ENCODE results near the gene MMP23B.
"Not testable (repeated sequence)": the region's sequence is repeated elsewhere in the genome, so short reads cannot be mapped to it uniquely, and the experiment has no call there.

MMP23B gene

GRCh38 chr1:1664318-1664717 lies 32.3 kb downstream of the MMP23B start:
- not testable (repeated sequence) for H3K4me3 ChIP-seq (ENCODE audit: low read depth, low read length)

DNA sequence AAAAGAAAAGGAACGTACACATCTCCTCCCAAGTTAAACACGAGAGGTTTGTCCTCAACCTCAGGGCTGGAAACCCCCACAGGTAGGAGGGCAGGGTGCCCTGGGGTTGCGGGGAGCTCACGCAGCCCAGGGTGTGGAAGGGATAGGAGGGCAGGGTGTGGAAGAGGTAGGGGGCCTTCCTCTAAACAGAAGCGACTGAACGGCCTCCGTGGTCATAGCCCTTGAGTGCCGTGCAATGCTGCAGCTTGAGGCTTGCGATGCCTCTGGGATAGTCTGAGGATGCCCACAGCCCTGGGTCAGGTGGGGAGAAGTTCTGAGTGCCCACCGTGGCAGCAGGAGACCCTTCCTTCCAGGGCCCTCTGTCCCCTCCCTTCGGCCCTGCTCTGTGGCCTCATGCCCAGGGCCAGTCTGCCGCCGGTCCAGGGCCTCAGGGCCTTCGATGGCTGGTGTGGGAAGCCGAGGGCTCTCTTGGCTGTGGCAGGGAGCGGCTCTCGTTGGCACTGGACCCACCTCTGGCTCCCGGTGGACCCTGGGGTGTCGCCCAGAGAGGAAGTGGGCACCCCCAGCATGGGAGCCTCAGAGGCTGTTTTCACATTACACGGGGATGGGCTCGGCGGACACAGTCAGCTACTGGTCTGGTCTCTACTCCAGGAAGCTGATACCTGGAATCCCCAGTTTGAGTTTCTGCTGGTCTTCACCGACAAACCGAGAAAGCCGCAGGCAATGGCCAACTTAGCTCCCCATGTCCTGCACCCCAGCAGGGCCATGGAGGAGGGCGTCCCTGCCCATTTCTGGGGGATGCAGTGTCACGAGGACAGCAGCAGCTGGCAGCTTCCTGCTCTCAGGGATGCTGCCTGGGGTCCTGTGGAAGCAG lies 33.2 kb downstream of the MMP23B start:
- H3K4me3 ChIP-seq (ENCODE audit: low read depth, low read length): no peak overlapping the region

GRCh38 chr1:1665815-1666251 lies 33.9 kb downstream of the MMP23B start:
- no peak overlapping the region for H3K4me3 ChIP-seq (ENCODE audit: low read depth, low read length)

GRCh38 chr1:1666526-1666925 lies 34.6 kb downstream of the MMP23B start:
- no peak overlapping the region for H3K4me3 ChIP-seq (ENCODE audit: low read depth, low read length)

- H3K4me3 ChIP-seq (ENCODE audit: low read depth, low read length): no peak overlapping the region
Observed at GRCh38 chr1:1669468-1670440, 37.8 kb downstream of the MMP23B start.

DNA sequence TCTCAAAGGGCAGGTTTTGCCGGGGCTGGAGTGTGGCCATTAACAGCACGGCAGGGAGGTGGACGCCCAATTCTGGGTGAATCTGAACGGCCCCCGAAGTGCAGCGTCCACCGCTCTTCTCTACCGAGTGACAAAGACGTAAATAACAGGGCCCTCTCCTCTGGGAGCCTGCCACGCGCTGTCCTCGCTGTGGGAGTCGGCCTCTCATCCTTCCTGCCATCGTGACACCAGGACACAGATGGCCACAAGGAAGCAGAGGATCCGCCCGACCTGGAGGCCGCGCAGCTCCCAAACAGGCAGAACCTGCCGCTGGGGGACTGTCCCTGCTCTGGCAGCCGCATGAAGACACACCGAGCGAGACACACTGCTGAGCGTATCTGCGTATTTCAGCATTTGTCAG lies 38.9 kb downstream of the MMP23B start:
- H3K4me3 ChIP-seq (ENCODE audit: low read depth, low read length): no peak overlapping the region

- no peak overlapping the region for H3K4me3 ChIP-seq (ENCODE audit: low read depth, low read length)
Observed at GRCh38 chr1:1671365-1672119, 39.6 kb downstream of the MMP23B start.

DNA sequence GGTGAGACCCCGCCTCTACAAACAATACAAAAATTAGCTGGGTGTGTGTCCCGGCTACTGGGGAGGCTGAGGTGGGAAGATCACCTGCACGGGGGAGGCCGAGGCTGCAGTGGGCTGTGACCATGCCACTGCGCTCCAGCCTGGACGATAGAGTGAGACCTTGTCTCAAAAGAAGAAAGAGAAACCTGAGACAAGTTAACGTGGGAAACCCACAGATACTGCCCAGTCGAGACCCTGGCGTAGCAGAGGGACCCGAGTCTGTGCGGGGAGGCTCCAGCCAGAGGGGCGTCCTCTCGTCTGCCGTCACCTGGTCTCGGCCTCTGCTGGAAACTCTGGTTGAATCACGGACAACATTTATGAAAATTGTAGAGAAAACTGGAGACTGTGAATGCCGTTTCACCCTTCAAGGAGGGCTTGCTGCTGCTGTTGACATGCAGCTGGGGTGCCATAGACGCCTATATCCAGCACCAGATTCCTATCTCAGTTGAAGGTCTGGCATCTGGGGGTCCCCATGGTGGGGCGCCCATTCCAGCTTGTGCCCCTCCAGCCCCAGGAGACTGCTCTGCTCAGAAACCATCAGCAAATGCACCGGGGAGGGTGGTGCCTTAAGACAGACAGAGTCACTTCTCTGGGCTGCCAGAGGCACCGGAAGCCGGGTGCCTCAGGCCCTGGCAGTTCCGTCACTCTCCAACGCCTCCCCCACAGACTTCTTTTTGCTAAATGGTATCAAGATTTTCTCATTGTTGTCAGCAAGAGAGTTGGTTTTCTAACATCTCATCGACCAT lies 40.4 kb downstream of the MMP23B start:
- no peak overlapping the region for H3K4me3 ChIP-seq (ENCODE audit: low read depth, low read length)

DNA sequence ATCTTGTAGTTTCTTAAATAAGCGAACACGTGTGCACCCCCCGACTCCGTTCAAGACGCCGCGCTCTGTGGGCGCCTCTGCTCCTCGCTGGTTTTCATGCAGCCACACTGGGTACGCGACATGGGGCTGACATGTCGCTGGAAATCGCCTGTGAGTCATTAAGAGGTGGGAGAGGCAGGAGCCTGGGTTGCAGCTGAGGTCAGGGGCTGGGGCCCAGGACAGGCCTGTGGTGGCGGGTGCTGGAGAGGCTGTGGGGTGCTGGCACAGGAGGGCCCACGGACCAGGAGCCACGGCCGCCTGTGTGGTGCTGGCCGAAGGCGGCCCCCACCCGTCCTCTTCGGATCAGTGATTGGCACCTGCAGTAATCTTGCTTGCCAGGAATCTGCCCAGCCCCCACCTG lies 42.8 kb downstream of the MMP23B start:
- not testable (repeated sequence) for H3K4me3 ChIP-seq (ENCODE audit: low read depth, low read length)

DNA sequence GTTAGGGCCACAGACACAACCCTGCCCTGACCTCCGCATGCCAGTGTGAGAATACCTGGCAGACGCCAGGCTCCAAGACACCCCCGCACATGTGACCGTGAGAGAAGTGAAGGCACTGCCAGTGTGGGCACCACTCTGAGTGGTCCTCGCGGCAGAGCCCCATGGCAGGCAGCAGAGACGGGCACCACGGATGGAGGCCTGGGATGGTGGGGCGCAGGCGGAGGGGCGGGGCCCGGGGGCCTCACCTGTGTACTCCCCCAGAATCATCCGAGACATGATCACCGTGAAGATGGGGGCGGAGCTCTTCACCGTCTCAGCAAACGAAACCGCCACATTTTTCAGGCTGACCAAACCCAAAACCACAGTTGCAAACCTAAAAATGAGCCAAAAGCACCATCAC lies 43.2 kb downstream of the MMP23B start:
- H3K4me3 ChIP-seq (ENCODE audit: low read depth, low read length): not testable (repeated sequence)

DNA sequence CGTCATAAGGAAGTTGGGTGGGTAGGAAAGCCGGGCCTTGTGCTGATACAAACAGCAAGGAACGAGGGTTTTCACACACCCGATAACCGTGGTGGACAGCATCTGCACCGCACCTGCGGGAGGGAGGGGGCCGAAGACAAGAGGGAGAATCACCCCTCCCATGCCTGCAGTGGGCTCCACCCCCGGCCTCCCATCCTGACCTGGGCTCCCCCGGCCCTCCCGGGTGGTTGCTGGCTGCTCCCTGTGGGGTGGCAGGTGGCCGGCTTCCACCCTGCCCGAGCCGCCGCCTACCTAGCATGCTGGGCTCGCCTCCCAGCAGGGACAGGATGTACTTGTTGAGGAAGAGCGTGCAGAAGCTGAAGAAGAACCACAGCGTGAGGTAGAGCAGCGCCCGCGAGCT lies 44.1 kb downstream of the MMP23B start:
- not testable (repeated sequence) for H3K4me3 ChIP-seq (ENCODE audit: low read depth, low read length)

GRCh38 chr1:1677718-1678580 lies 46.0 kb downstream of the MMP23B start:
- no peak overlapping the region for H3K4me3 ChIP-seq (ENCODE audit: low read depth, low read length)

GRCh38 chr1:1678581-1679380 lies 46.8 kb downstream of the MMP23B start:
- no peak overlapping the region for H3K4me3 ChIP-seq (ENCODE audit: low read depth, low read length)

GRCh38 chr1:1680031-1680911 lies 48.3 kb downstream of the MMP23B start:
- no peak overlapping the region for H3K4me3 ChIP-seq (ENCODE audit: low read depth, low read length)

- H3K4me3 ChIP-seq (ENCODE audit: low read depth, low read length): no peak overlapping the region
Observed at GRCh38 chr1:1680912-1681273, 48.9 kb downstream of the MMP23B start.

DNA sequence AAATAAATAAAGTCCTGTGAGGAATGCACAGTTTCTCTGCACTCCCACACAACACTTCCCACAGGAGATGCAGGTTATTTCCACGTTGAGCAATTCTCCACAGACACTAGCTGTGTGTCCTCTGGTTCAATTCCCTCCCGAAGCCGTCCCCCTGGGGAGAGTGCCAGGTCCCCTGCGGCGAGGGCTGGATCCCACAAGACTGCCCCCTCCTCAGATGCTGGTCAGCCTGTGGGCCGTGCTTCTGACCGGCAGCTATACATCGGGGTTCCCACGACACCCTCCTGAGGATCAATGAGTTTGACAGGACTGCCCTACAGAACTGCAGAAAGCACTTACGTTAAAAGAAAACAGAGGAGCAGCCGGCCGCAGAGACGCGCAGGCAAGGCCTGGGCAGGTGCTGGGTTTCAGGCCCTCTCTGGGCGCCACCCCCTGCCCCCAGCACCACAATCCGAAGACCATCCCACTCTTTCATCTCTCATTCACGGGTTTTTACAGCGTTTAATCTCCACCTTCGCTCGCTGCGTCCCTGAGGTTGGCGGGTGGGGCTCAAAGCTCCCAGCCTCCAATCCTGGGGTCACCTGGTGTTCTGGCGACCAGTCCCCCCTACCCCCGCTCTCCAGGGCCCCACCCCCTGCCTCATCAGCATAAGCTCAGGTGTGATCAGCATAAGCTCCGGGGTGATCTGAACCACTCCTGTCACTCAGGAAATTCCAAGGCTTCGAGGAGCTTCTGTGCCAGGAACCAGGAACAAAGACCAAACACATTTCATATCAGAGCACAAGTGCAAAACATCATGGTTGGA lies 51.3 kb downstream of the MMP23B start:
- H3K4me3 ChIP-seq (ENCODE audit: low read depth, low read length): no peak overlapping the region

Measured in iPS-11a (cell line).